Gastrocnemius medialis (tissue), 4 donors: ENCODE data around the gene SEPTIN12.

Source experiments
- POLR2A ChIP-seq, 2 donors: fragments of 450-650 bp; IDR thresholded peaks; one replicate each; pipeline ENCODE4 v1.6.1; 2017; ENCODE audit warnings: antibody characterized with exemption in 2 of 2, mild to moderate bottlenecking in 2 of 2, moderate library complexity in 2 of 2
- TF ChIP-seq, protein P1 (sequence below), 5 experiments: fragments of 450-650 bp in 3 of 5; fragments of 200-600 bp in 2 of 5; sonication (generic) in 2 of 5; IDR thresholded peaks in 4 of 5; conservative IDR thresholded peaks in 1 of 5; 1 replicate in 4 of 5; 2 replicates in 1 of 5; pipeline ENCODE4 v1.5.1; 2016 to 2019; ENCODE audit warnings: antibody characterized with exemption in 5 of 5, mild to moderate bottlenecking in 3 of 5, moderate library complexity in 3 of 5

DNA sequence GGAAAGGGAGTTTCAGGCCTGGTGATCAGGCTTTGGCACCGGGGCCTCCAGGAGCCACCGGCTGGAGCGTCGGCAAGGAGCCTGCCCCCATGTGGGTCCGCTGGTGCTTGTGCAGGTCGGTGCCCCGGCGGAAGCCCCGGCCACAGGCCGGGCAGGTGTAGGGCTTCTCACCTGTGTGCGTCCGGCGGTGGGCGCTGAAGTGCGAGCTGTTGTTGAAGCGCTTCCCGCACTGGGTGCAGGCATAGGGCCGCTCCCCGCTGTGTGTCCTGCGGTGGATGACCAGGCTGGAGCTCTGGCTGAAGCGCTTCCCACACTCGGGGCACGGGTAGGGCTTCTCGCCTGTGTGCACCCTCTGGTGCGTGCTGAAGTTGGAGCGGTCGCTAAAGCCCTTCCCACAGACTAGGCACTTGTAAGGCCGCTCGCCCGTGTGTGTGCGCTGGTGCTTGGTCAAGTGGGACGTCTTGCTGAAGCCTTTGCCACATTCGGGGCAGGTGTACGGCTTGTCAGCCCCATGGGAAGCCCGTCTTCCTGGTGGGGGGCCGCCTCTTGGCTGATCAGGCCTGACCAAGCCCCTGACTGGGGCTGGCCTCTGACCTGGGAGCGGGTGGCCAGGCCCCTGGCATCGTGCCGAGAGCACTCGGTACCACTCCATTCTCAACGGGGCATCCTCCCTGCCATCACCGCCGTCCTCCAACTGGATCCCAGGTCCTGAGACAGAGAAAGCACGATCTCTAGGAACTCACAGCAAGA, 35.6 kb downstream of the SEPTIN12 start:
- TF ChIP-seq, protein P1, sequence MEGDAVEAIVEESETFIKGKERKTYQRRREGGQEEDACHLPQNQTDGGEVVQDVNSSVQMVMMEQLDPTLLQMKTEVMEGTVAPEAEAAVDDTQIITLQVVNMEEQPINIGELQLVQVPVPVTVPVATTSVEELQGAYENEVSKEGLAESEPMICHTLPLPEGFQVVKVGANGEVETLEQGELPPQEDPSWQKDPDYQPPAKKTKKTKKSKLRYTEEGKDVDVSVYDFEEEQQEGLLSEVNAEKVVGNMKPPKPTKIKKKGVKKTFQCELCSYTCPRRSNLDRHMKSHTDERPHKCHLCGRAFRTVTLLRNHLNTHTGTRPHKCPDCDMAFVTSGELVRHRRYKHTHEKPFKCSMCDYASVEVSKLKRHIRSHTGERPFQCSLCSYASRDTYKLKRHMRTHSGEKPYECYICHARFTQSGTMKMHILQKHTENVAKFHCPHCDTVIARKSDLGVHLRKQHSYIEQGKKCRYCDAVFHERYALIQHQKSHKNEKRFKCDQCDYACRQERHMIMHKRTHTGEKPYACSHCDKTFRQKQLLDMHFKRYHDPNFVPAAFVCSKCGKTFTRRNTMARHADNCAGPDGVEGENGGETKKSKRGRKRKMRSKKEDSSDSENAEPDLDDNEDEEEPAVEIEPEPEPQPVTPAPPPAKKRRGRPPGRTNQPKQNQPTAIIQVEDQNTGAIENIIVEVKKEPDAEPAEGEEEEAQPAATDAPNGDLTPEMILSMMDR (IDR thresholded peaks at IDR 0.05 in 4 of 5, conservative IDR thresholded peaks at IDR 0.05 in 1 of 5) = no peak
- no peak for TF ChIP-seq POLR2A (IDR thresholded peaks at IDR 0.05)
